Stromal cell of bone marrow (primary cell): ENCODE measurements around the gene WLS.

Source experiments
- DNase-seq: peaks from one replicate; pipeline ENCODE4 v3.0.0-alpha.2; 2012; ENCODE audit warnings: low read depth

The WLS gene

DNA sequence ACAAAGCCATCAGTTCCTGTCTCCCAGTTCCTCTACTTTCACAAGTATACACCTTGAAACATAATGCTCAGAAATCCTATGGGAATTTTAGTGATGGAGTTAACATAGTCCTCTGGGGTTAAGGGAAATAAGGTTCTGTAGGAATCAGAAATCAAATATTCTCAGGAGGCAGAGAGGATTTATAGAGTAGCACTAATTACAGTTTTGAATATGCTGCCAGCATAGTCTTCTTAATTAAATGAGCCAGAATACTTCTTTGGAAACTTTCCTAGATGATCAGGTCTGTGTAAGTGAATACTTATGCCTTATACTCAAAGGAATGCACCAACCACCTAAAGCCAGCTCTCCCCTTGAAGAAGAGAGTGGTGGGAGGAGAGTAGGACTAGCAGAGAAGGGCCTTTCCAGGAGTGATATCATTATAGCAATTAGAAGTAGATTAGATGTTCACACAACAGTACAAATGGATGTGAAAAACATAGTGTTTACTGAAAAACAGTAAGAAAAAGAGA lies 150.5 kb downstream of the WLS start:
- DNase-seq: no peak

DNA sequence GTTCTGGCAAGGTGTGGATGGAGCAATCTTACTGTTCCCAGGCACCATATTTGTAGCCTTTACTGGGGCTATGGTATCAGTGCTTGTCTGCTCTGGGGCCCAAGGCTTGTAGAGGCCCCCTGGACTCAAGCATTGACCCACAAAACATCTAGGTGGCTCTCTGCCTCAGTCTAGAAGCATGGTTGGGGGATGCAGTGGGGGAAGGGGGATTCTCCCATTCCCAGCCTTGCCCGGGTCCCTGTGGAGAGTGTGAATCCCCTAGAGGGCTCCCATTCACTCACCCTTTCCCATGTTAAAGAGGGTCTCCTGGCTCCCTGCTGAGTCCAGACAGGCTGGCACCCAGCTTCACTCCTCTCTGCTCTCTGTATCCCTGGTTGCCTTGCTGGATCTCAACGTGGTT lies 153.7 kb downstream of the WLS start:
- DNase-seq: no peak
